Neural progenitor cell (in vitro differentiated cells): ENCODE measurements around the gene VN1R5.

Experiments
- CTCF ChIP-seq: fragments of 200-600 bp; sonication (generic); IDR thresholded peaks from 2 replicates; pipeline ENCODE4 v1.5.1; 2017; ENCODE audit warnings: antibody characterized with exemption, mild to moderate bottlenecking
- EZH2 ChIP-seq: fragments of 200-600 bp; sonication (generic); IDR thresholded peaks from 2 replicates; pipeline ENCODE4 v1.6.1; 2017; ENCODE audit warnings: antibody characterized with exemption, mild to moderate bottlenecking, moderate library complexity

GRCh38 chr1:247222840-247223239 lies 33.0 kb upstream of the VN1R5 start:
- TF ChIP-seq EZH2 (no peak), CTCF (no peak)
